Thyroid gland (tissue), 4 donors: ENCODE data around the gene ZSWIM5. TPM values are rescaled to one million over a fixed set of nuclear protein-coding genes. Genes with fewer than 3 reads are reported as not detected.
"Not testable (repeated sequence)": the region's sequence is repeated elsewhere in the genome, so short reads cannot be mapped to it uniquely, and the experiment has no call there.

Experiments used
- DNase-seq, 2 donors: peaks; one replicate each; pipeline ENCODE4 v3.0.0-alpha.2; 2019
- H3K27ac ChIP-seq, 3 donors: fragments of 200-600 bp; sonication (generic); 1 replicate in 2 of 3; 2 replicates in 1 of 3; pipeline ENCODE4 v1.5.1; 2016 to 2019; ENCODE audit warnings: mild to moderate bottlenecking in 1 of 3, moderate library complexity in 1 of 3
- H3K27me3 ChIP-seq: fragments of 200-600 bp; sonication (generic); one replicate; pipeline ENCODE4 v1.5.1; 2019
- H3K36me3 ChIP-seq, 2 donors: fragments of 200-600 bp; sonication (generic); one replicate each; pipeline ENCODE4 v1.5.1; 2016 to 2019
- H3K4me1 ChIP-seq, 2 donors: fragments of 200-600 bp; sonication (generic); one replicate each; pipeline ENCODE4 v1.5.1; 2017 to 2019
- H3K4me3 ChIP-seq, 3 donors: fragments of 200-600 bp; sonication (generic); replicated peaks in 1 of 3; 1 replicate in 2 of 3; 2 replicates in 1 of 3; pipeline ENCODE4 v1.5.1; 2016; ENCODE audit warnings: mild to moderate bottlenecking in 1 of 3
- H3K9me3 ChIP-seq: fragments of 200-600 bp; sonication (generic); one replicate; pipeline ENCODE4 v1.5.1; 2017
- CTCF ChIP-seq, 6 experiments: fragments of 200-600 bp in 3 of 6; fragments of 450-650 bp in 3 of 6; sonication (generic) in 3 of 6; IDR thresholded peaks; one replicate each; pipeline ENCODE4 v1.5.1; 2016 to 2019; ENCODE audit warnings: antibody characterized with exemption in 6 of 6, mild to moderate bottlenecking in 2 of 6, inconsistent platforms in 1 of 6, moderate library complexity in 1 of 6
- POLR2A ChIP-seq, 2 donors: fragments of 450-650 bp; IDR thresholded peaks; one replicate each; pipeline ENCODE4 v1.6.1; 2017; ENCODE audit warnings: antibody characterized with exemption in 2 of 2, mild to moderate bottlenecking in 2 of 2, moderate library complexity in 1 of 2
- WGBS, 2 donors: methylation state at CpG; one replicate each; pipeline ENCODE4 v1.1.5; 2017; 5-methylcytosine and 5-hydroxymethylcytosine counted together
- intact Hi-C: fragments of 100-400 bp; cut with DNase I; formaldehyde crosslinking; loops from one replicate; pipeline ENCODE4 v1.15.1; 2023
- total RNA-seq, 4 donors: library from RNA; depleted of rRNA; stranded (reverse); fragments of >200 nt; gene quantifications; one replicate each; pipeline ENCODE4 v1.2.3, GENCODE V29; 2016

The ZSWIM5 gene
- total RNA-seq, 4 donors from 2014 or later: 6.3 to 15.4 (median 12.5) TPM

DNA sequence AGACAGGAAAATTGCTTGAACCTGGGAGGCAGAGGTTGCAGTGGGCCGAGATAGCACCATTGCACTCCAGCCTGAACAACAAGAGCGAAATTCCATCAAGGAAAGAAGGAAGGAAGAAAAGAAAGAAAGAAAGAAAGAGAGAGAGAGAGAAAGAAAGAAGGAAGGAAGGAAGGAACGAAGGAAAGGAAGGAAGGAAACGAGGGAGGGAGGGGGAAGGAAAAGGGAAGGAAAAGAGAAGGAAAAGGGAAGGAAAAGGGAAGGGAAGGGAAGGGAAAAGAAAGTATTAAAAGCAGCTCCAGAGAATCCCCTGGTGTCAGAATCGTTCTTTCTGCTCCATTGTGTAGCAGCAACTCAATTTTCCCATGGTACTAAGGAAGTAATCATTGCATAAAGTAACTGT is 19.2 kb upstream of the ZSWIM5 start:
- DNase-seq: no peak
- no peak overlapping the region for H3K27ac ChIP-seq
- H3K4me3 ChIP-seq: no peak overlapping the region
- H3K36me3 ChIP-seq: no peaks in the 10 kb centered on the region
- H3K27me3 ChIP-seq: no peaks in the 10 kb centered on the region
- no peaks in the 10 kb centered on the region for H3K9me3 ChIP-seq
- TF ChIP-seq CTCF (IDR thresholded peaks at IDR 0.05): no peak
- intact Hi-C loops: no loop called here
- 84 to 86% methylated on average over 5 of the region's 5 CpGs for WGBS, 2 donors
- no peaks in the 10 kb centered on the region for H3K4me1 ChIP-seq

DNA sequence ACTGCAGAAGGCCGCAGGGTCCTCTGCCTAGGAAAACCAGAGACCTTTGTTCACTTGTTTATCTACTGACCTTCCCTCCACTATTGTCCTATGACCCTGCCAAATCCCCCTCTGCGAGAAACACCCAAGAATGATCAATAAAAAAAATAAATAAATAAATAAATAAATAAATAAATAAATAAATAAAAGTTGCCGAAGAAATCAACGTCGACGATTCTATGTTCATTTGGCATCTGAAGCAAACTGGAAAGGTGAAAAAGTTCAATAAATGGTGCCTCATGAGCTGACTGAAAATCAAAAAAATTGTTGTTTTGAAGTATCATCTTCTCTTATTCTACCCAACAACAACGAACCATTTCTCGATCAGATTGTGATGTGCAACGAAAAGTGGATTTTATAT is 17.3 kb upstream of the ZSWIM5 start:
- not testable (repeated sequence) for DNase-seq, H3K27me3 ChIP-seq

GRCh38 chr1:45221716-45222115 is 15.3 kb upstream of the ZSWIM5 start:
- no peak for DNase-seq
- Histone ChIP-seq H3K4me1 (no peaks in the 10 kb centered on the region), H3K36me3 (no peaks in the 10 kb centered on the region), H3K27me3 (no peaks in the 10 kb centered on the region), H3K4me3 (no peak overlapping the region), H3K9me3 (no peaks in the 10 kb centered on the region), H3K27ac (no peak overlapping the region)
- WGBS, 2 donors: 82 to 87% methylated on average over 4 of the region's 4 CpGs
- intact Hi-C loops: no loop called here
- TF ChIP-seq POLR2A (IDR thresholded peaks at IDR 0.05): no peak
- TF ChIP-seq CTCF (IDR thresholded peaks at IDR 0.05): no peak

More for the DNA sequence above, 17.3 kb upstream of the ZSWIM5 start:
- H3K27ac ChIP-seq, H3K36me3 ChIP-seq, intact Hi-C loops, H3K9me3 ChIP-seq, H3K4me3 ChIP-seq, H3K4me1 ChIP-seq: not testable (repeated sequence)
- 83 to 85% methylated on average over 8 to 9 of the region's 9 CpGs for WGBS, 2 donors

GRCh38 chr1:45216861-45217260 is 10.5 kb upstream of the ZSWIM5 start:
- Histone ChIP-seq H3K4me1 (no peaks in the 10 kb centered on the region), H3K27ac (no peak overlapping the region), H3K9me3 (no peaks in the 10 kb centered on the region), H3K36me3 (no peaks in the 10 kb centered on the region), H3K4me3 (no peak overlapping the region), H3K27me3 (no peaks in the 10 kb centered on the region)
- intact Hi-C loops: no loop called here
- no peak for TF ChIP-seq CTCF (IDR thresholded peaks at IDR 0.05)
- no peak for TF ChIP-seq POLR2A (IDR thresholded peaks at IDR 0.05)
- no peak for DNase-seq

DNA sequence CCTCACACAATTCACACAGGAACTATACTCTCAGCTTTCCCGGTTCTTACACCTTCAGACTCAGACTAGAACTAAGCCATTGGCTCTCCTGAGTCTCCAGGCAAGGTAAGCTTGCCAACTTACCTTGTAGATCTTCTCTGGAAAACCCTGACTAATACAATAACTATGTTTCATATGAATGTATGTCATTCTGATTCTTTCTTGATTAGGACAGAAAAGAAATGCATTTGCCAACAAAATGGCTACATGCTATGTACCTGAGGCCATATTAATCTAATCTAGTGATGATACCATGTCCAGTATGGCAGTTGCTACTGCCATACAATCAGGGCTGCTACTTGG is 9.8 kb upstream of the ZSWIM5 start:
- 86 to 100% methylated on average over 1 of the region's 1 CpG for WGBS, 2 donors
- H3K27me3 ChIP-seq: no peaks in the 10 kb centered on the region
- no peaks in the 10 kb centered on the region for H3K9me3 ChIP-seq
- no peak overlapping the region for H3K4me3 ChIP-seq
- no peaks in the 10 kb centered on the region for H3K36me3 ChIP-seq
- DNase-seq: no peak
- TF ChIP-seq POLR2A (IDR thresholded peaks at IDR 0.05) (no peak), CTCF (IDR thresholded peaks at IDR 0.05) (no peak)
- intact Hi-C loops: no loop called here
- no peak overlapping the region for H3K27ac ChIP-seq
- no peaks in the 10 kb centered on the region for H3K4me1 ChIP-seq

- 89 to 95% methylated on average over 3 of the region's 3 CpGs for WGBS, 2 donors
- intact Hi-C loops: no loop called here
Observed at GRCh38 chr1:45215485-45216199, 9.2 kb upstream of the ZSWIM5 start.

More at GRCh38 chr1:45215485-45216199, 9.2 kb upstream of the ZSWIM5 start:
- no peak for DNase-seq
- Histone ChIP-seq H3K9me3 (no peaks in the 10 kb centered on the region), H3K27ac (no peak overlapping the region), H3K4me3 (no peak overlapping the region), H3K27me3 (no peaks in the 10 kb centered on the region), H3K36me3 (no peaks in the 10 kb centered on the region), H3K4me1 (no peaks in the 10 kb centered on the region)
- no peak for TF ChIP-seq CTCF (IDR thresholded peaks at IDR 0.05)
- TF ChIP-seq POLR2A (IDR thresholded peaks at IDR 0.05): no peak
